ENCODE measurements around the gene LTC4S. TPM values are rescaled to one million over a fixed set of nuclear protein-coding genes. Genes with fewer than 3 reads are reported as not detected.

Gene LTC4S
- total and polyA plus RNA-seq, 9 of the 15 experiments (the other 6 are each of a cell fraction or from before 2014, with no cell fraction given) = 0.17 to 0.77 (median 0.75) TPM; not detected in 6

GRCh38 chr5:179818746-179819295 lies 25.0 kb downstream of the LTC4S start (continued):
- no peak for TF ChIP-seq MGA (IDR thresholded peaks at IDR 0.05)
- TF ChIP-seq DEAF1 (CRISPR knock-in tag; IDR thresholded peaks at IDR 0.05) = no peak
- peak; percentile 99 for TF ChIP-seq HMGN3 (IDR thresholded peaks at IDR 0.05; ENCODE audit: borderline replicate concordance, extremely low read depth, insufficient read length, low read depth, low read length)
- TF ChIP-seq ZNF57 (CRISPR knock-in tag; IDR thresholded peaks at IDR 0.05) = no peak
- TF ChIP-seq PRMT5 (CRISPR knock-in tag; IDR thresholded peaks at IDR 0.05) = no peak
- peak; percentile 92 for TF ChIP-seq USF2 (CRISPR knock-in tag; IDR thresholded peaks at IDR 0.05)
- TF ChIP-seq ZNF398 (CRISPR knock-in tag; IDR thresholded peaks at IDR 0.05) = no peak
- TF ChIP-seq RCOR1 (IDR thresholded peaks at IDR 0.05; ENCODE audit: borderline replicate concordance in 1 of 2, low read depth in 2 of 2, low read length in 2 of 2) = peak in 1 of 2 experiments; percentile 70; a peak in 1 of 4 replicates

Data from K562 (cell line).